Measurements from ENCODE around the gene LSAMP. TPM values are rescaled to one million over a fixed set of nuclear protein-coding genes. Genes with fewer than 3 reads are reported as not detected.

The LSAMP gene
- total RNA-seq, 1 donor from 2014 or later = 24.6 TPM

- Histone ChIP-seq H3K9me3 (no peaks in the 10 kb centered on the region), H3K4me3 (no peak overlapping the region), H3K4me1 (no peaks in the 10 kb centered on the region), H3K36me3 (no peaks in the 10 kb centered on the region), H3K27ac (no peak overlapping the region), H3K27me3 (no peaks in the 10 kb centered on the region)
- DNase-seq (no peak), ATAC-seq (no peak)
- intact Hi-C loops (cut with DNase I) = no loop called here
- no peak for TF ChIP-seq CTCF (IDR thresholded peaks at IDR 0.05)
Observed at GRCh38 chr3:116432795-116433194, 12.5 kb downstream of the LSAMP start.

- no peak overlapping the region for H3K27ac ChIP-seq
- intact Hi-C loops (cut with DNase I) = no loop called here
- no peaks in the 10 kb centered on the region for H3K9me3 ChIP-seq
- H3K4me1 ChIP-seq = no peaks in the 10 kb centered on the region
- no peak for ATAC-seq
- TF ChIP-seq CTCF (IDR thresholded peaks at IDR 0.05) = no peak
- H3K27me3 ChIP-seq = no peaks in the 10 kb centered on the region
- DNase-seq = no peak
- H3K4me3 ChIP-seq = no peak overlapping the region
- no peaks in the 10 kb centered on the region for H3K36me3 ChIP-seq
Observed at GRCh38 chr3:116429479-116430269, 15.6 kb downstream of the LSAMP start.

- ATAC-seq = no peak
- H3K27me3 ChIP-seq = no peaks in the 10 kb centered on the region
- H3K4me1 ChIP-seq = no peaks in the 10 kb centered on the region
- no peak for TF ChIP-seq CTCF (IDR thresholded peaks at IDR 0.05)
- DNase-seq = no peak
- H3K27ac ChIP-seq = no peak overlapping the region
- H3K36me3 ChIP-seq = no peaks in the 10 kb centered on the region
- H3K9me3 ChIP-seq = no peaks in the 10 kb centered on the region
- intact Hi-C loops (cut with DNase I) = no loop called here
- no peak overlapping the region for H3K4me3 ChIP-seq
Observed at GRCh38 chr3:116426036-116426435, 19.3 kb downstream of the LSAMP start.

- H3K36me3 ChIP-seq = no peaks in the 10 kb centered on the region
- H3K27me3 ChIP-seq = no peaks in the 10 kb centered on the region
- DNase-seq (no peak), ATAC-seq (no peak)
- no peak overlapping the region for H3K4me3 ChIP-seq
- H3K4me1 ChIP-seq = no peaks in the 10 kb centered on the region
- TF ChIP-seq CTCF (IDR thresholded peaks at IDR 0.05) = no peak
- intact Hi-C loops (cut with DNase I) = no loop called here
- no peak overlapping the region for H3K27ac ChIP-seq
- H3K9me3 ChIP-seq = no peaks in the 10 kb centered on the region
Observed at GRCh38 chr3:116425126-116425525, 20.2 kb downstream of the LSAMP start.

GRCh38 chr3:116423945-116424344 is 21.3 kb downstream of the LSAMP start:
- no peaks in the 10 kb centered on the region for H3K9me3 ChIP-seq
- H3K27ac ChIP-seq = no peak overlapping the region
- TF ChIP-seq CTCF (IDR thresholded peaks at IDR 0.05) = no peak
- H3K27me3 ChIP-seq = no peaks in the 10 kb centered on the region
- intact Hi-C loops (cut with DNase I) = no loop called here
- H3K36me3 ChIP-seq = no peaks in the 10 kb centered on the region
- ATAC-seq (no peak), DNase-seq (no peak)
- H3K4me1 ChIP-seq = no peaks in the 10 kb centered on the region
- no peak overlapping the region for H3K4me3 ChIP-seq

All from upper lobe of right lung (tissue), 1 donor.